ENCODE data around the gene DHRS2.

DHRS2 gene

DNA sequence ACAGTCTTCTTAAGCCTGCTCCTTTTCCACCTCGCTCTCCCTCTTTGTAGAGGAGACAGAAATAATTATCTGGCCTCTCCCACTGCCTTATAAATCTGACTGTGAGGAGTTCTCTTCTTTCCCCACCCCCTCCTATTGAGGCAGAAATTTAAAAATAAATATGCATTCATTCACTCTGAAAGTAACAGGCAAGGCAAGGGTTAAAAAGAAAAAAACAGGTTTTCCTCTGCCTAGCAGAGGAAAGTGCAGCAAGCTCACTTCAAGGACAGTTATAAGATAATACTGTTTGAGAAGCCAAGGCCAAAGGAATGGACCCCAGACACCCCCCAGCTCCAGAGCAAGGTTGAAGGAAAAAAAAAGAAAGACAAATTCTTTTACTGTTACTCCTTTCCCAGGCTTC lies 56.3 kb downstream of the DHRS2 start:
- Mint-ChIP-seq H3K9me3 (no peaks in the 10 kb centered on the region), H3K27me3 (peaks cover 8 to 15% of the 10 kb centered on the region in 2 donors), H3K36me3 (no peaks in the 10 kb centered on the region), H3K27ac (no peak overlapping the region), H3K4me1 (no peaks in the 10 kb centered on the region), H3K4me3 (no peak overlapping the region)
- no peak for DNase-seq
- no peak for ATAC-seq (replicated peaks)

DNA sequence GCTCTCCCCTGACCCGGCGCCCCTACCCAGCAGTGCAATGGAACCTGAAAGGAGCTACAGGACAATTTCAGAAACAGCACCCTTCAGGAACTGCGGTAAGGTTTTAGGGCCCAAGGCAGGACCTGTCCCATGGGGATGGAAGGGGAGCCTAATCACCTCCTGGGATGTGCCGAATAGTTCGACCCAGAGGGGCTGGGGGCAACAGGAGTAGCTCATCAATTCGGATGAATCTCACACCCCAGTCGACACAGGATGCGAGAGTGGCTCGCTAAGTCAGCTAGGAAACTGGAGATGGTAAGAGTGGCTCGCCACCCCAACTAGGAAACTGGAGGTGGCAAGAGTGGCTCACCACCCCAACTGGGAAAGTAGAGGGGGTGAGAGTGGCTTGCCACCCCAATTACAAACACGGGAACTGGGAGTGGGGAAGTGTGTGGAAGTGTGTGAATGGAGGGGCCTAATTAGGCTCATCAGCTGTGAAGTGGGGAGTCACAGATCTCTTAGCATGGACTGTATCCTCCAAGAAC lies 57.1 kb downstream of the DHRS2 start:
- Mint-ChIP-seq H3K4me1 (no peaks in the 10 kb centered on the region), H3K36me3 (no peaks in the 10 kb centered on the region), H3K27ac (no peak overlapping the region), H3K4me3 (no peak overlapping the region), H3K9me3 (no peaks in the 10 kb centered on the region), H3K27me3 (peaks cover 8 to 15% of the 10 kb centered on the region in 2 donors)
- DNase-seq (no peak), ATAC-seq (replicated peaks) (no peak)

DNA sequence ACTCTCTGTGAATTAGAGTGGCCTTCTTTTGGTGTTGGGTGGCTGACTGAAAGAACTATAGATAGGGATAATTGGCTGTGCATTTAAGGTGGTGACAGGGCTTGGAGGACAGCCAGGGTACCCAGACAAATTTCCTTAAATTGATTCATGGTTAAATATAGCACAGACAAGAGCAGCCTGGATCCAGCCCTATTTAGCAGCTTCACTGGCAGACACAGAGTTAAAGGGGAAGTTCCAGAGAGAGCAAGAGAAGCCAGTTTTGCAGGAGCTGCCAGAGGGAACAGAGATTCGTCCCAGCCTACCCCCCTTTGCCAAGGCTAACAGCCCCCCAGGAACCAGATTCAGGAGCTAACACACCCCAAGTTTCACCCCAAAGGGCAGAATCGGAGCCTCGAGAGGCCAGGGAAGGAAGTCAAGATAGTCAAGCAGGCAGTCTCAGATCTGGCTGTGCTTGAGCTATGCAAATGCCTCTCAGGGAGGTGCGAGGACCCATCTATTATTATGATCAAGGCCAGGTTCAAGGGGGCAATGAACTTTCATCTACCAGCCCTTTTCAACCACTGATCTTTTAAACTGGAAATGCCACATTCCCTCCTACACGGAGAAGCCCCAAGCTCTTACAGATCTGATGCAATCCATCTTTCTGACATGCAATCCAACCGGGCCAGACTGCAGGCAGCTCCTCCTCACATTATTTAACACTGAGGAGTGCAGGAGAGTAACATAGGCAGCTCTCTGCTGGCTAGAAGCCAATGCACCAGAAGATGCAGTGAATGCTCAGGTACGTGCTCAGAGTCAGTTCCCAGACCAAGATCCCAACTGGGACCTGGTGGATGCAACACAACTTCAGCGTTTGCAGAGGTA lies 58.2 kb downstream of the DHRS2 start:
- H3K4me1 Mint-ChIP-seq: no peaks in the 10 kb centered on the region
- H3K27ac Mint-ChIP-seq: no peak overlapping the region
- H3K36me3 Mint-ChIP-seq: no peaks in the 10 kb centered on the region
- no peak overlapping the region for H3K4me3 Mint-ChIP-seq
- peaks cover 10 to 13% of the 10 kb centered on the region in 2 donors for H3K27me3 Mint-ChIP-seq
- no peaks in the 10 kb centered on the region for H3K9me3 Mint-ChIP-seq
- ATAC-seq (replicated peaks) (no peak), DNase-seq (no peak)
